Central memory CD8-positive, alpha-beta T cell (primary cell): ENCODE results near the gene CDH8.
"Not testable (repeated sequence)": the region's sequence is repeated elsewhere in the genome, so short reads cannot be mapped to it uniquely, and the experiment has no call there.

Experiments used
- ATAC-seq: fragments of 150-1000 bp; cut with Tn5 transposase; replicated peaks from 2 replicates; pipeline ENCODE4 v1.10.0; 2022; ENCODE audit warnings: mild to moderate bottlenecking, moderate FRiP score, moderate number of reproducible peaks; ENCODE audit not compliant: poor library complexity, severe bottlenecking; ENCODE audit errors: extremely low read depth
- DNase-seq, 2 donors: peaks; one replicate each; pipeline ENCODE4 v3.0.0; 2021; ENCODE audit warnings: low spot score in 2 of 2
- H3K27ac Mint-ChIP-seq: one replicate; pipeline ENCODE4 v1.8.0; 2022; ENCODE audit warnings: low read depth, mild to moderate bottlenecking, moderate library complexity, mixed read lengths
- H3K27me3 Mint-ChIP-seq: one replicate; pipeline ENCODE4 v1.8.0; 2022; ENCODE audit warnings: mixed read lengths
- H3K36me3 Mint-ChIP-seq: one replicate; pipeline ENCODE4 v1.8.0; 2022; ENCODE audit warnings: mild to moderate bottlenecking, moderate library complexity, mixed read lengths; ENCODE audit not compliant: insufficient read depth
- H3K4me1 Mint-ChIP-seq: one replicate; pipeline ENCODE4 v1.8.0; 2022; ENCODE audit warnings: mixed read lengths
- H3K4me3 Mint-ChIP-seq: one replicate; pipeline ENCODE4 v1.8.0; 2022; ENCODE audit warnings: mild to moderate bottlenecking, moderate library complexity, mixed read lengths
- H3K9me3 Mint-ChIP-seq: one replicate; pipeline ENCODE4 v1.8.0; 2022; ENCODE audit warnings: mixed read lengths

The CDH8 gene

DNA sequence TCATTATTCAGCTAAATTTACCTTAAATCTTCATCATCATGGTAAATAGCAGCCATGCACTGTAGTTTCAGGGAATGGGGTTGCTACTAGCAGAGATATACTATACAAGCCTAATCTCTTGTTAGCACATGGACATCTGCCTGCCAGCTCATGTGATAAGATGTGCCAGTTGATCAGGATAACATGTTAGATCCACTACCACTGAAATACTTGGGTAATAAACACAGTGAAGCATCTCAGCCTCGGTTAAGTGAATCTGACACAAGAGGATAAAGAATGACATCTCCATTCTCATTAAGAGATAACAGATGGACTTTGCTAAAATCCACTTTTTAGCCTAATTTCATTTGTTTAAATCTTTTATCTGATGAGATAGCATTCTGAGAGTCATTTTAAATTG, 256.1 kb downstream of the CDH8 start:
- Mint-ChIP-seq H3K4me3 (no peak overlapping the region), H3K36me3 (no peaks in the 10 kb centered on the region), H3K27ac (no peak overlapping the region), H3K9me3 (peaks cover 22% of the 10 kb centered on the region), H3K27me3 (no peaks in the 10 kb centered on the region), H3K4me1 (no peaks in the 10 kb centered on the region)
- ATAC-seq (no peak), DNase-seq (no peak)

GRCh38 chr16:61770301-61770700, 265.9 kb downstream of the CDH8 start:
- Mint-ChIP-seq H3K27ac (no peak overlapping the region), H3K4me3 (no peak overlapping the region), H3K27me3 (no peaks in the 10 kb centered on the region), H3K36me3 (no peaks in the 10 kb centered on the region), H3K9me3 (peaks cover 19% of the 10 kb centered on the region), H3K4me1 (no peaks in the 10 kb centered on the region)
- no peak for ATAC-seq
- no peak for DNase-seq

GRCh38 chr16:61763991-61764390, 272.2 kb downstream of the CDH8 start:
- Mint-ChIP-seq H3K4me1 (no peaks in the 10 kb centered on the region), H3K27me3 (no peaks in the 10 kb centered on the region), H3K36me3 (no peaks in the 10 kb centered on the region), H3K9me3 (peaks cover 6% of the 10 kb centered on the region), H3K27ac (no peak overlapping the region), H3K4me3 (no peak overlapping the region)
- no peak for DNase-seq
- no peak for ATAC-seq

GRCh38 chr16:61763013-61763412, 273.2 kb downstream of the CDH8 start:
- DNase-seq (no peak), ATAC-seq (no peak)
- Mint-ChIP-seq H3K27me3 (no peaks in the 10 kb centered on the region), H3K36me3 (no peaks in the 10 kb centered on the region), H3K4me3 (no peak overlapping the region), H3K4me1 (no peaks in the 10 kb centered on the region), H3K9me3 (peaks cover 1% of the 10 kb centered on the region), H3K27ac (no peak overlapping the region)

GRCh38 chr16:61730997-61731396, 305.2 kb downstream of the CDH8 start:
- no peaks in the 10 kb centered on the region for H3K27me3 Mint-ChIP-seq
- no peaks in the 10 kb centered on the region for H3K36me3 Mint-ChIP-seq
- ATAC-seq (no peak), DNase-seq (no peak)
- H3K4me3 Mint-ChIP-seq, result no peak overlapping the region
- no peak overlapping the region for H3K27ac Mint-ChIP-seq
- no peaks in the 10 kb centered on the region for H3K4me1 Mint-ChIP-seq
- H3K9me3 Mint-ChIP-seq, result peaks cover 47% of the 10 kb centered on the region

DNA sequence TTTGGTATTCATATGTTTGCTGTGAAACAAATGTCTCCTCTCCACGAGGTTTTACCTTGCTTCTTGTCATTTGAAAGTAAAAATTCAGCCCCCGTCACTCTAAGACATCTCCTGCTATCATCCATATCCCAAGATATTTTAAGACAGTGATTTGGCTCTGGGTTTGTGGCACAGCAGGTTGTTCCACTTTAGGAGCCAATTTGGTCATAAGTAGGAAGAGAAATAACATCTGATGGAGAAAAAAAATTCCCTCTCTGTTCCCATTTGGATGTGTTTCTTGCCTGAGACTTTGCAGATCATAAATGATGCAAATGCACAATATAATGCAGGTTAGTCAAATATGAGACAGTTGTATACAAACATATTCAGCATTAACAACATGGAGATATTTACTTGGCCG, 309.5 kb downstream of the CDH8 start:
- DNase-seq, result no peak
- no peaks in the 10 kb centered on the region for H3K36me3 Mint-ChIP-seq
- H3K9me3 Mint-ChIP-seq, result peaks cover 17% of the 10 kb centered on the region
- ATAC-seq, result no peak
- no peak overlapping the region for H3K27ac Mint-ChIP-seq
- H3K27me3 Mint-ChIP-seq, result no peaks in the 10 kb centered on the region
- H3K4me1 Mint-ChIP-seq, result no peaks in the 10 kb centered on the region
- no peak overlapping the region for H3K4me3 Mint-ChIP-seq

GRCh38 chr16:61726125-61726524, 310.1 kb downstream of the CDH8 start:
- DNase-seq (no peak), ATAC-seq (no peak)
- Mint-ChIP-seq H3K9me3 (peaks cover 13% of the 10 kb centered on the region), H3K4me1 (no peaks in the 10 kb centered on the region), H3K27me3 (no peaks in the 10 kb centered on the region), H3K36me3 (no peaks in the 10 kb centered on the region), H3K27ac (no peak overlapping the region), H3K4me3 (no peak overlapping the region)

GRCh38 chr16:61721544-61721943, 314.7 kb downstream of the CDH8 start:
- DNase-seq, result no peak
- peaks cover 5% of the 10 kb centered on the region for H3K9me3 Mint-ChIP-seq
- no peak overlapping the region for H3K4me3 Mint-ChIP-seq
- no peak overlapping the region for H3K27ac Mint-ChIP-seq
- no peak for ATAC-seq
- H3K36me3 Mint-ChIP-seq, result no peaks in the 10 kb centered on the region
- no peaks in the 10 kb centered on the region for H3K4me1 Mint-ChIP-seq
- no peaks in the 10 kb centered on the region for H3K27me3 Mint-ChIP-seq

DNA sequence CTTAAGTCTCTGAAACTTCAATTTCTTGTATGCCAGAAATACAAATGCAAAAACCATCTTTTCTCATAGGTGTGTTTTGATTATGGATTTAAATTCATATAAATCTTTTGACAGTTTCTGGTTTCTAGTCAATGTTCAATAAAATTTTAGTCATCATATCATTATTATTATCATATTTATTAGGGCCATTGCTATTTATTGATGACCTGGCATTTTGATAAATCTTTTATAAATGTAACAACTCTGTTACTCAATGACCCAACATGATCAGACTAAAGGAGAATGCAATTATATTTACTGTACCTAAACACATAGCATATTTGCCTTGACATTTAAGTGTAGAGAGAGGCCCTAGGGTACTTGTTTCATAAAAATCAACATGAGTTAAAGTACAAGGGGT, 320.8 kb downstream of the CDH8 start:
- DNase-seq (no peak), ATAC-seq (no peak)
- no peak overlapping the region for H3K4me3 Mint-ChIP-seq
- H3K27me3 Mint-ChIP-seq, result no peaks in the 10 kb centered on the region
- H3K27ac Mint-ChIP-seq, result no peak overlapping the region
- no peaks in the 10 kb centered on the region for H3K9me3 Mint-ChIP-seq
- no peaks in the 10 kb centered on the region for H3K4me1 Mint-ChIP-seq
- H3K36me3 Mint-ChIP-seq, result no peaks in the 10 kb centered on the region

GRCh38 chr16:61713787-61714186, 322.5 kb downstream of the CDH8 start:
- no peaks in the 10 kb centered on the region for H3K36me3 Mint-ChIP-seq
- no peak overlapping the region for H3K4me3 Mint-ChIP-seq
- no peak for ATAC-seq
- H3K27ac Mint-ChIP-seq, result no peak overlapping the region
- DNase-seq, result no peak
- no peaks in the 10 kb centered on the region for H3K27me3 Mint-ChIP-seq
- no peaks in the 10 kb centered on the region for H3K9me3 Mint-ChIP-seq
- H3K4me1 Mint-ChIP-seq, result no peaks in the 10 kb centered on the region

DNA sequence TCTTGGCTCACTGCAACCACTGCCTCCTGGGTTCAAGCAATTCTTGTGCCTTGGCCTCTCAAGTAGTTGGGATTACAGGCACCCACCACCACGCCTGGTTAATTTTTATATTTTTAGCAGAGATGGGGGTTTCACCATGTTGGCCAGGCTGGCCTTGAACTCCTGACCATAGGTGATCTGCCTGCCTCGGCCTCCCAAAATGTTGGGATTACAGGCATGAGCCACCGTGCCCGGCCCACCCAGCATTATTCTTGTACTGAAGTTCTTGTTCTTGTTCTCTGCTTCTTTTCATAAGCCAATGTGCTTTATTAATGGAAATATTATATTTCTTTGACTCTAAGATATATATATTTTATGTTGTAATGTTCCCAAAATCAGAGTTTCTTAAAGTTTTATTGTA, 336.6 kb downstream of the CDH8 start:
- ATAC-seq, H3K4me3 Mint-ChIP-seq, H3K27me3 Mint-ChIP-seq, H3K4me1 Mint-ChIP-seq, H3K36me3 Mint-ChIP-seq, DNase-seq, H3K27ac Mint-ChIP-seq: not testable (repeated sequence)
- peaks cover 10% of the 10 kb centered on the region for H3K9me3 Mint-ChIP-seq

- Mint-ChIP-seq H3K4me3 (no peak overlapping the region), H3K27ac (no peak overlapping the region), H3K27me3 (no peaks in the 10 kb centered on the region), H3K4me1 (no peaks in the 10 kb centered on the region), H3K36me3 (no peaks in the 10 kb centered on the region), H3K9me3 (peaks cover 30% of the 10 kb centered on the region)
- no peak for ATAC-seq
- DNase-seq, result no peak
Observed at GRCh38 chr16:61684541-61684940, 351.7 kb downstream of the CDH8 start.

- H3K27ac Mint-ChIP-seq, result no peak overlapping the region
Observed at GRCh38 chr16:61681673-61682072, 354.6 kb downstream of the CDH8 start.

GRCh38 chr16:61681124-61681523, 355.1 kb downstream of the CDH8 start:
- no peaks in the 10 kb centered on the region for H3K36me3 Mint-ChIP-seq
- no peaks in the 10 kb centered on the region for H3K27me3 Mint-ChIP-seq
- H3K27ac Mint-ChIP-seq, result no peak overlapping the region
- H3K9me3 Mint-ChIP-seq, result peaks cover 39% of the 10 kb centered on the region
- H3K4me1 Mint-ChIP-seq, result no peaks in the 10 kb centered on the region
- H3K4me3 Mint-ChIP-seq, result no peak overlapping the region
- DNase-seq, result no peak
- ATAC-seq, result no peak

More at GRCh38 chr16:61681673-61682072, 354.6 kb downstream of the CDH8 start:
- DNase-seq, result no peak
- H3K4me1 Mint-ChIP-seq, result no peaks in the 10 kb centered on the region
- no peak for ATAC-seq
- H3K4me3 Mint-ChIP-seq, result no peak overlapping the region
- H3K36me3 Mint-ChIP-seq, result no peaks in the 10 kb centered on the region
- no peaks in the 10 kb centered on the region for H3K27me3 Mint-ChIP-seq
- H3K9me3 Mint-ChIP-seq, result peaks cover 39% of the 10 kb centered on the region
